ENCODE measurements around the gene BMP5. TPM values are rescaled to one million over a fixed set of nuclear protein-coding genes. Genes with fewer than 3 reads are reported as not detected.

BMP5 gene
- total RNA-seq, 1 experiment from 2014 or later = 0.48 TPM

GRCh38 chr6:55839080-55839479 lies 36.3 kb downstream of the BMP5 start:
- H3K27me3 ChIP-seq (replicated peaks; ENCODE audit: control insufficient read depth, insufficient read depth, low read length) = no peaks in the 10 kb centered on the region
- no peak for DNase-seq
- Mint-ChIP-seq H3K36me3 (ENCODE audit: insufficient read depth, unreplicated experiment) (no peaks in the 10 kb centered on the region), H3K4me3 (ENCODE audit: unreplicated experiment) (no peak overlapping the region), H3K27me3 (ENCODE audit: insufficient read depth, unreplicated experiment) (no peaks in the 10 kb centered on the region), H3K9me3 (ENCODE audit: unreplicated experiment) (no peaks in the 10 kb centered on the region), H3K27ac (ENCODE audit: unreplicated experiment) (no peak overlapping the region), H3K4me1 (ENCODE audit: low read depth, unreplicated experiment) (no peaks in the 10 kb centered on the region)
- ChIA-PET CTCF (no interaction called here), POLR2A (no interaction called here)
- H3K9me3 ChIP-seq = no peaks in the 10 kb centered on the region
- no peaks in the 10 kb centered on the region for H3K36me3 ChIP-seq (ENCODE audit: control insufficient read depth, insufficient read depth, low read length)
- intact Hi-C loops (cut with micrococcal nuclease; ENCODE audit: unreplicated experiment) = no loop called here
- BruUV-seq (replicated peaks) = no TSS peak
- no peaks in the 10 kb centered on the region for H3K4me1 ChIP-seq
- no peak for TF ChIP-seq CTCF (IDR thresholded peaks at IDR 0.05; ENCODE audit: insufficient read depth in 1 of 2, low read depth in 1 of 2, low read length in 1 of 2, severe bottlenecking in 1 of 2, unreplicated experiment in 1 of 2)
- H3K4me3 ChIP-seq (ENCODE audit: low read depth, low read length) = no peak overlapping the region

GRCh38 chr6:55836945-55837344 lies 38.4 kb downstream of the BMP5 start:
- Mint-ChIP-seq H3K36me3 (ENCODE audit: insufficient read depth, unreplicated experiment) (no peaks in the 10 kb centered on the region), H3K4me1 (ENCODE audit: low read depth, unreplicated experiment) (no peaks in the 10 kb centered on the region), H3K27ac (ENCODE audit: unreplicated experiment) (no peak overlapping the region), H3K27me3 (ENCODE audit: insufficient read depth, unreplicated experiment) (no peaks in the 10 kb centered on the region), H3K9me3 (ENCODE audit: unreplicated experiment) (no peaks in the 10 kb centered on the region), H3K4me3 (ENCODE audit: unreplicated experiment) (no peak overlapping the region)
- BruUV-seq (replicated peaks) = no TSS peak
- no peak for TF ChIP-seq CTCF (IDR thresholded peaks at IDR 0.05; ENCODE audit: insufficient read depth in 1 of 2, low read depth in 1 of 2, low read length in 1 of 2, severe bottlenecking in 1 of 2, unreplicated experiment in 1 of 2)
- Histone ChIP-seq H3K36me3 (ENCODE audit: control insufficient read depth, insufficient read depth, low read length) (no peaks in the 10 kb centered on the region), H3K27me3 (replicated peaks; ENCODE audit: control insufficient read depth, insufficient read depth, low read length) (no peaks in the 10 kb centered on the region), H3K4me3 (ENCODE audit: low read depth, low read length) (no peak overlapping the region), H3K4me1 (no peaks in the 10 kb centered on the region), H3K9me3 (no peaks in the 10 kb centered on the region)
- ChIA-PET POLR2A (no interaction called here), CTCF (no interaction called here)
- DNase-seq = no peak
- intact Hi-C loops (cut with micrococcal nuclease; ENCODE audit: unreplicated experiment) = no loop called here

- CTCF ChIA-PET = no interaction called here
- H3K4me3 ChIP-seq (ENCODE audit: low read depth, low read length) = no peak overlapping the region
- TF ChIP-seq CTCF (IDR thresholded peaks at IDR 0.05; ENCODE audit: insufficient read depth in 1 of 2, low read depth in 1 of 2, low read length in 1 of 2, severe bottlenecking in 1 of 2, unreplicated experiment in 1 of 2) = no peak
- Mint-ChIP-seq H3K4me3 (ENCODE audit: unreplicated experiment) (no peak overlapping the region), H3K9me3 (ENCODE audit: unreplicated experiment) (no peaks in the 10 kb centered on the region), H3K36me3 (ENCODE audit: insufficient read depth, unreplicated experiment) (no peaks in the 10 kb centered on the region), H3K27me3 (ENCODE audit: insufficient read depth, unreplicated experiment) (no peaks in the 10 kb centered on the region), H3K27ac (ENCODE audit: unreplicated experiment) (no peak overlapping the region), H3K4me1 (ENCODE audit: low read depth, unreplicated experiment) (no peaks in the 10 kb centered on the region)
- POLR2A ChIA-PET = no interaction called here
- intact Hi-C loops (cut with micrococcal nuclease; ENCODE audit: unreplicated experiment) = no loop called here
- H3K9me3 ChIP-seq = no peaks in the 10 kb centered on the region
- no peaks in the 10 kb centered on the region for H3K27me3 ChIP-seq (replicated peaks; ENCODE audit: control insufficient read depth, insufficient read depth, low read length)
- no peak for DNase-seq
- no peaks in the 10 kb centered on the region for H3K36me3 ChIP-seq (ENCODE audit: control insufficient read depth, insufficient read depth, low read length)
- H3K4me1 ChIP-seq = no peaks in the 10 kb centered on the region
- BruUV-seq (replicated peaks) = no TSS peak
These were observed 38.9 kb downstream of the BMP5 start for GRCh38 chr6:55836481-55836880.
